Tongue (tissue), 2 donors: ENCODE data around the gene PIGB. TPM values are rescaled to one million over a fixed set of nuclear protein-coding genes. Genes with fewer than 3 reads are reported as not detected.
"Not testable (repeated sequence)": the region's sequence is repeated elsewhere in the genome, so short reads cannot be mapped to it uniquely, and the experiment has no call there.

Experiments
- DNase-seq: peaks from one replicate; pipeline ENCODE4 v3.0.0-alpha.2; 2015
- total RNA-seq: library from RNA; depleted of rRNA; stranded (reverse); fragments of >200 nt; gene quantifications from one replicate; pipeline ENCODE4 v1.2.3, GENCODE V29; 2014

The PIGB gene
- total RNA-seq, 1 donor from 2014 or later, result 6.4 TPM

- not testable (repeated sequence) for DNase-seq
Observed at GRCh38 chr15:55302801-55303200, 16.2 kb upstream of the PIGB start.

DNA sequence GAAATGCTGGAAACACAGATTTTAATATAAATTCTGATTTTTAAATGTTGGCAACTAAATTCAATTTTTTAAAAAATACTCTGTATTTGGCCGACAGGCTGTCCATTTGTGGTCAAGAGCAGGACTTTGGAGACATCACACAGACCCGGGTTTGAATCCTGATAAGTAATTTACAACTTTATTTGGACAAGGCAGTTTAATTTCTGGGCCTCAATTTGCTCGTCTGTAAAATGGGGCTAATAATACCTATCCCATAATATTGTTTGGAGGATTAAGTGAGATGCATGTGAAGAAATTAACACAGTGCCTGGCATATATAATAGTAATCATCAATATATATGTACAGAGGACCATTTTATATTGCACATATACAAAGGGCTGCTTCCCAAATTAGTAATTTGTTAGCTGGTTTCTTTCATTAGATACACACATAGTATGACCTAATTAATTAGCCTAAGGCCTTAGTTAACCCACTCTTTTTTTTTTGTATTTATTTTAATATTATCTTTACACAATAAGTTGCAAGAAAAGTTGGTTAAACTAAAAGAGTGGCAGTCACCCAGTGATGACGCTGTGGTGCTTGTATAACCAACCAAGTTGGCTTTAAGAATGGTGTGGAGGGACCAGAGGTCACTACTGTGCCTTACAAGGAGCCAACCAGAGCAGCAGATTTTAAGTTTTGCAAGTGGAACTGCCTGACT, 665 bp downstream of the PIGB start:
- DNase-seq, result no peak

GRCh38 chr15:55320238-55320550, 1.2 kb downstream of the PIGB start:
- DNase-seq, result no peak

GRCh38 chr15:55320963-55321362, 1.9 kb downstream of the PIGB start:
- DNase-seq, result no peak

DNA sequence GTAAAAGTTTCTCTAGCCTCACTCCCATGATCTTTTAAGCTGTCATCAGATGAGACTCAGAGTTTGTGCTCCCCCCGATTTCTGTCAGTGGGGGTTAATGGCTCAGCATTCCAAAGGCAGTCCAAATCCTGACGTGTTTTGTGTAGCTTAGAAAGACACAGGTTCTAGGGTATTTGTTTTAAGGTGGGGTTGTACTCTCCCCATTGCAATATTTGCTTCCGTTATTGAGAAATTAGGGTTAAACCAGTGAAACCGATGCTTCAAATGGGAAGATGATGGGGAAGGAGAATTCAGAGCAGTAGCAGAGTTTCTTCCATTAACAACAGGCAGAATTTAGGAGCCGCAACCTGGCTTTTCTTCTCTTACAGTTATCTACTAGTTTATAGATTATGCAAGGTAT, 3.4 kb downstream of the PIGB start:
- no peak for DNase-seq

GRCh38 chr15:55327387-55327786, 8.4 kb downstream of the PIGB start:
- no peak for DNase-seq

DNA sequence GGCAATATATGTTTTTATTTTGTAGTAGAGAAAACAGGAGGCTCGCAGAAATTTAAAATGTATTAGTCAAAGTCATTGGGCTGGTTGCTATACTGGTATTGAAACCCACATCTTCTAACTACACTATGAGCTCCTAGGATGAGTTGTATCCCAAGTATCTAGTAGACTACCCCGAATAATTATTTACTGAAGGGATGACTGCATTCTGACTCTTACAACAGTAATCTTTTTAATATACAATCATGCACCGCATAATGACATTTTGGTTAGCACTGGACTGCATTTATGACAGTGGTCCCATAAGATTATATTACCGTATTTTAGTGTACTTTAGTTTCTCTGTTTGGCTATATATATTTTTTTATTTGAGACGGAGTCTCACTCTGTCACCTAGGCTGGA, 15.3 kb downstream of the PIGB start:
- DNase-seq, result no peak

DNA sequence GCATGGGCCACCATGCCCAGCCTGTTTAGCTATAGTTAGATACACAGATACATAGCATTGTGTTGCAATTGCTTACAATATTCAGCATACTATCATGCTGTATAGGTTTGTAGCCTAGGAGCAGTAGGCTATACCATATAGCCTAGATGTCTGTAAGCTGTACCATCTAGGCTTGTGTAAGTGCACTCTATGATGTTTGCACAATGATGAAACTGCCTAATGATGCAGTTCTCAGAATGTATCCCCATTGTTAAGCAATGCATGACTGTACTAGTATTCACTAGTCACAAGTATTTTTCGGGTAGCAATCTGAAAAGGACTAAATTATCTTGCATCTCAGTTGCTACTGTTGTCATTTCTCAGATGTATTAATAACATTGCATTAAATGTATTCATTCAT, 16.0 kb downstream of the PIGB start:
- DNase-seq, result no peak

DNA sequence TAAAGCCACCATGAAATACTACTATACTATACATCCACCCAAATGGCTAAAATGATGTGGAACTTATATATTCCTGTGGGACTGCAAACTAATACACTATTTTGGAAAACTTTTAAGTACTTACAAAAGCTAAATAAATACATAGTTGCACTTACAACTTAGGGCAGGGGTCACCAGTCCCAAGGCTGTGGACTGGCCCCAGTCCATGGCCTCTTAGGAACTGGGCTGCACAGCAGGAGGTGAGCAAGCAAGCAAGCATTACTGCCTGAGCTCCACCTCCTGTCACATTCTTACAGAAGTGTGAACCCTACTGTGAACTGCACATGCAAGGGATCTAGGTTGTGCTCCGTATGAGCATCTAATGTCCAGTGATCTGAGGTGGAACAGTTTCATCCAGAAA, 18.1 kb downstream of the PIGB start:
- no peak for DNase-seq

GRCh38 chr15:55343168-55343567, 24.1 kb downstream of the PIGB start:
- peak; percentile 27 for DNase-seq

GRCh38 chr15:55344206-55344605, 25.2 kb downstream of the PIGB start:
- DNase-seq, result no peak

- no peak for DNase-seq
Observed at GRCh38 chr15:55348281-55348778, 29.3 kb downstream of the PIGB start.

GRCh38 chr15:55349282-55349681, 30.3 kb downstream of the PIGB start:
- no peak for DNase-seq

DNA sequence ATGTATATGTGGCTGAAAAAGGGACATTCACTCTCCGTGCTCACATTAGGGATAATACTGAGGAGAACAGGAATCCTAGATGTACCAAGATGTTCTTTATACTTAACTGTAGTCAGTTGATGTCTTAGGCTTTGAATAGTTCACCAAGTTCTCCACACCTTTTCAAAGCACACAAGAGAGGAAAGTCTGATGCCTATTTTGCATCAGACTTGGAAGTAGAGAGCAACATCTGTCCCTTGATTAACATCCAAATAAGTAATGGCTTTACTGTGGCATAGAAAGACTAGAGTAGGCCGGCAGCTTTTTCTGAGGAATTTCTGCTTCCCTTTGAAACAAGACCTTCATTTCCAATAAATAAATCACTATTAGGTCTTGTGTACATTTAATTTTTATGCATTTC, 34.0 kb downstream of the PIGB start:
- DNase-seq, result no peak

DNA sequence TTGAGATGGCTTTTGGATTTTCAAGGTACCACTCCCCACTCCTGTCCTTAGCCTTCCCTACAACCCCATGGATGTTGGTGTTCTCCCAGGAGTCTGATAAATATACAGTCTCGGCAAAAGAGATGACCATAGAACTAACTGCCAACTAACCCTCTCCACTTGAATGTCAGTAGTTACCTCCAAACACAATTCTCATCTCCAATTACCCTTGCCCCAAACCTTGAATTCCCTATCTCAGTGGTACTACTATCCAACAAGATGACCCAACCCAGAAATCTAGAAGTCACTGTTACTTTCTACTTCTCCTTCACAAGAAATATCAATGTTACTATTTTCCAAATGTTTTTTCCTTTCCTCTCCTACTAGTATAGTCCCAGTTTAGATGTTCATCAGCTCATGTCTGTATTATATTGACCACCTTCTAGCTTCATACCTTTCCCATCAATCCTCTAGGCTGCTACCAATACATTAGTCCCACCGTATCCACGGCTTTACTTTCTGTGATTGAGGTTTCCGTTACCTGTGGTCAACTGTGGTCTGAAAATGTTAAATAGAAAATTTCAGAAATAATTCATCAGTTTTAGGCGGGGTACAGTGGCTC, 38.1 kb downstream of the PIGB start:
- no peak for DNase-seq

DNA sequence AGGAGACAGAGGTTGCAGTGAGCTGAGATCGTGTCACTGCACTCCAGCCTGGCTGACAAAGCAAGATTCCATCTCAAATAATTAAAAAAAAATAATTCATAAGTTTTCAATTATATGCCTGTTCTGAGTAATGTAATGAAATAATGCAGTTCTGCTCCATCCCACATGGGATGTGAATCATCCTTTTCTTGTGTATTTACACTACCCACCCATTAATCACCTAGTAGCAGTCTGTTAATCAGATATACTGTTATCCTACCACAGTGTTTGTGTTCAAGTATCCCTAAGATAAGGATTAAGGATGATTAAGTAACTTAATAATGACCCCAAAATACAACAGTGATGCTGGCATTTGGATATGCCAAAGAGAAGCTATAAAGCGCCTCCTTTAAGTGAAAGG, 38.8 kb downstream of the PIGB start:
- no peak for DNase-seq

DNA sequence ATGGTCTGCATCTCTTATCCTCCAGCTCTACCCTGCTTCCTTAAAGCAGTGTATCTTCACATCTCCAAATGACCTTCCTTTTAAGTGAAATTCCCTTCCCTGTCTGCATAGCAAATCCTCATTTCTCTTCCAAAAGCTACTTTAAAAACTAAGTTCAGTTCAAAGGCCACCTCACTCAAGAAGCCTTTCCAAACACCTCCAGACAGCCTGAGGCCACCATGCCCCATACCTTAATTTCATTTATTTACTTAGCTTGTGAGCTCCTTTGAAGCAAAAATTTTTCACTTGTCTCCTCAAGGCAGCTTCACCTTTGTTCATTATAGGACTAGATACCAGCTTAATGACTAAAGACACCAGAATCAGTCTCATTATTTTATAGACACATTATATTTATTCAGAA, 39.4 kb downstream of the PIGB start:
- no peak for DNase-seq

DNA sequence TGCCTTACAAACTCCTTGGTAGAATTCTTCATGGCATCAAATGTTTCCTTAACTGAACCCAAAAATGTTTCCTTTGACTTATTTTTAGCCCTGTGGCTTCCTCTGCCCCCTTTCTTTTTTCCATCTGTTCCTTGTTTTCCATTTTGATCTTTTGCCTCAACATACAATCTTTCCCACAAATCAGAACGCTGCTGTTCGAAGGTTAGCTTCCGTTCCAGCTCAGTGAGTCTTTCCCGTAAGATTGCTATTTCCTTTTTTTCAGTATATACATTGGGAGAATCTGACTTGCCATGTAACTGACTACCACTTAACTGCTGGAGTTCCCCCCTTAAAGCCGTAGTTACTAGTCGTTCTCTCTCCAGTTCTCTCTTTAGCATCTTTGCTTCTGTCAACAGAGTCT, 41.2 kb downstream of the PIGB start:
- DNase-seq, result no peak

DNA sequence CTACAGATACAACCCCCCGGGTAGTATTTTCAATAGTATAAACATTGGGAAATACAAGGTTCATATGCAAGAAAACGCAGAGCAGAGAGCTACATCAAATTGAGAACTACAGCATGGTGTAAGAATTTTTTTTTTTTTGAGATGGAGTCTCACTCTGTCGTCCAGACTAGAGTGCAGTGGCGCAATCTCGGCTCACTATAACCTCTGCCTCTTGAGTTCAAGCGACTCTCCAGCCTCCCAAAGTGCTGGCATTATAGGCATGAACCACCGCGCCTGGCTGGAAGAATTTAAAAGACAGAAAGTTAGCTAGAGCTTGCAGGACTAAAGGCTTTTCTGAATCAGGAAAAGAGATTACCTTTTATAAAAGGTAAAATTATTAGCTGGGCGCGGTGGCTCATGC, 42.0 kb downstream of the PIGB start:
- no peak for DNase-seq

DNA sequence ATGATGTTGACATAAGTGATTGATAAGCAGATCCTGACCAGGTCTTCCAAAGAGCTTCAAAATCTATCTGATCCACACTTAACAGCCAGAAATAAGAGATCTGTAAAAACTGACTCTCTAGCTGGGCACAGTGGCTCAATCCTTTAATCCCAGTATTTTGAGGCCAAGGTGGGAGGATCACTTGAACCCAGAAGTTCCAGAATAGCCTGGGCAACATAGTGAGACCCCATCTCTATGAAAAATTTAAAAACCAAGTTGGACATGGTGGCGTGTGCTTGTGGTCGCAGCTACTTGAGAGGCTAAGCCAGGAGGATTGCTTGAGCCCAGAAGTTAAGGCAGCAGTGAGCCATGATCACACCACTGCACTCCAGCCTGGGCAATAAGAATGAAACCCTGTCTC, 43.6 kb downstream of the PIGB start:
- DNase-seq, result no peak

DNA sequence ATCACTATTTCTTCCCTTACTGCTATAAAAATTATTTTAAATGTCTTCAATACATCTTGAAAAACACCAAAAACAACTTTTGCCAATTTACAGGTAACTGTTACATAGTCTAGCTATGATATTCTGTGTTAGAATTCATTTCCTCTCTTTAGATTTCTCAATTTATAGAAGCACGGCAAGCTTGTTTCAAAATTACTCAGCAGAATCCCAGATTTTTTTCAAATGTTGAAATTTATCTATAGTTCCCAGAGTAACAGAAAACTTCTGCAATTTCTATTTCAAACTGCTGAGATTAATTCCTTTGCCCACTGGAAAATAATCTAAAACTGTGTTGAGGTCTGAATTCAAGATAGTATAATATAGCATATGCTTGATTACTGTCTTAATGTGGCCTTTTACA, 48.0 kb downstream of the PIGB start:
- DNase-seq, result no peak

GRCh38 chr15:55372701-55373440, 53.8 kb downstream of the PIGB start:
- no peak for DNase-seq

- no peak for DNase-seq
Observed at GRCh38 chr15:55379095-55379494, 60.1 kb downstream of the PIGB start.

- DNase-seq, result no peak
Observed at GRCh38 chr15:55381595-55381994, 62.6 kb downstream of the PIGB start.
